Mesenteric fat pad (tissue), 1 donor: ENCODE results near the gene LY6G5C. TPM values are rescaled to one million over a fixed set of nuclear protein-coding genes. Genes with fewer than 3 reads are reported as not detected.

ENCODE experiments used
- microRNA-seq: library from miRNA; unstranded; fragments of <30 nt; microRNA quantifications from one replicate; pipeline ENCODE4 v1.2.0, GENCODE V29; 2020; ENCODE audit warnings: borderline number of aligned reads
- total RNA-seq: library from RNA; stranded (reverse); fragmentation: NEBNext Ultra II Directional; extraction: Animal tissue kit (Norgen Biotek cat#: 25700); gene quantifications from one replicate; pipeline ENCODE4 v1.2.1, GENCODE V29; 2021
- donor health status: DM: yes; HTN: yes; CAD: no.

Gene LY6G5C
- total RNA-seq, 1 donor from 2014 or later: 1.9 TPM

Small RNA genes lying within 50 kb of the gene (microRNA-seq; reads per million reads assigned to microRNA genes)
- gene MIR4646 (not detected), gene MIR6832 (not detected)

Other genes with a start within 250 kb of the LY6G5C start
- 4.5 TPM for gene MICB, start 182.9 kb downstream of the LY6G5C start, total RNA-seq
- gene MCCD1, start 152.1 kb downstream of the LY6G5C start, total RNA-seq: not detected
- gene DDX39B, start 139.1 kb downstream of the LY6G5C start, total RNA-seq: 268 TPM
- 1.1 TPM for gene ATP6V1G2, start 134.5 kb downstream of the LY6G5C start, total RNA-seq
- gene NFKBIL1, start 133.5 kb downstream of the LY6G5C start, total RNA-seq: 11.4 TPM
- not detected for gene LTA, start 108.8 kb downstream of the LY6G5C start, total RNA-seq
- 1.2 TPM for gene TNF, start 105.5 kb downstream of the LY6G5C start, total RNA-seq
- 1.4 TPM for gene LTB, start 98.6 kb downstream of the LY6G5C start, total RNA-seq
- gene LST1, start 94.8 kb downstream of the LY6G5C start, total RNA-seq: 23.8 TPM
- not detected for gene NCR3, start 88.1 kb downstream of the LY6G5C start, total RNA-seq
- 60.1 TPM for gene AIF1, start 65.8 kb downstream of the LY6G5C start, total RNA-seq
- 162 TPM for gene PRRC2A, start 60.4 kb downstream of the LY6G5C start, total RNA-seq
- 229 TPM for gene BAG6, start 28.4 kb downstream of the LY6G5C start, total RNA-seq
- 3.3 TPM for gene APOM, start 25.2 kb downstream of the LY6G5C start, total RNA-seq
- 21.6 TPM for gene C6orf47, start 20.3 kb downstream of the LY6G5C start, total RNA-seq
- 10.5 TPM for gene GPANK1, start 16.1 kb downstream of the LY6G5C start, total RNA-seq
- 125 TPM for gene CSNK2B, start 15.0 kb downstream of the LY6G5C start, total RNA-seq
- 15.5 TPM for gene LY6G5B, start 11.1 kb downstream of the LY6G5C start, total RNA-seq
- 38.8 TPM for gene ABHD16A, start 22.3 kb upstream of the LY6G5C start, total RNA-seq
- gene LY6G6F, start 25.8 kb upstream of the LY6G5C start, total RNA-seq: not detected
- gene LY6G6D, start 34.3 kb upstream of the LY6G5C start, total RNA-seq: not detected
- gene LY6G6C, start 40.7 kb upstream of the LY6G5C start, total RNA-seq: not detected
- not detected for gene MPIG6B, start 42.3 kb upstream of the LY6G5C start, total RNA-seq
- 123 TPM for gene DDAH2, start 48.2 kb upstream of the LY6G5C start, total RNA-seq
- gene CLIC1, start 55.5 kb upstream of the LY6G5C start, total RNA-seq: 408 TPM
- gene MSH5, start 58.9 kb upstream of the LY6G5C start, total RNA-seq: 14.8 TPM
- gene SAPCD1, start 81.6 kb upstream of the LY6G5C start, total RNA-seq: 2.0 TPM
- gene VWA7, start 96.3 kb upstream of the LY6G5C start, total RNA-seq: 0.77 TPM
- gene VARS1, start 114.7 kb upstream of the LY6G5C start, total RNA-seq: 62.6 TPM
- 25.7 TPM for gene LSM2, start 125.9 kb upstream of the LY6G5C start, total RNA-seq
- gene HSPA1L, start 134.2 kb upstream of the LY6G5C start, total RNA-seq: 0.84 TPM
- gene HSPA1A, start 134.5 kb upstream of the LY6G5C start, total RNA-seq: 139 TPM
- gene HSPA1B, start 146.7 kb upstream of the LY6G5C start, total RNA-seq: 111 TPM
- 40.7 TPM for gene NEU1, start 181.8 kb upstream of the LY6G5C start, total RNA-seq
- 0.51 TPM for gene SLC44A4, start 197.9 kb upstream of the LY6G5C start, total RNA-seq
- 28.4 TPM for gene EHMT2, start 216.6 kb upstream of the LY6G5C start, total RNA-seq
- 2.9 TPM for gene ZBTB12, start 221.0 kb upstream of the LY6G5C start, total RNA-seq
- 60.8 TPM for gene C2, start 246.7 kb upstream of the LY6G5C start, total RNA-seq